Large intestine (tissue), 3 donors: ENCODE results near the gene H1-8. TPM values are rescaled to one million over a fixed set of nuclear protein-coding genes. Genes with fewer than 3 reads are reported as not detected.
"Not testable (repeated sequence)": the region's sequence is repeated elsewhere in the genome, so short reads cannot be mapped to it uniquely, and the experiment has no call there.

ENCODE experiments used
- DNase-seq, 2 donors: peaks; one replicate each; pipeline versions ENCODE4 v3.0.0 to v3.0.0-alpha.2; 2013
- H3K27ac ChIP-seq: one replicate; pipeline ENCODE4 v1.5.1; 2013; ENCODE audit warnings: low read length
- H3K27me3 ChIP-seq: 2 replicates; pipeline ENCODE4 v1.6.1; 2013; ENCODE audit warnings: low read length; ENCODE audit not compliant: control insufficient read depth, insufficient read depth
- H3K36me3 ChIP-seq: 2 replicates; pipeline ENCODE4 v1.6.1; 2013; ENCODE audit warnings: low read length; ENCODE audit not compliant: control insufficient read depth, insufficient read depth
- H3K4me1 ChIP-seq: one replicate; pipeline ENCODE4 v1.6.1; 2013; ENCODE audit warnings: low read length; ENCODE audit not compliant: control insufficient read depth, insufficient read depth
- H3K4me3 ChIP-seq: one replicate; pipeline ENCODE4 v1.5.1; 2013; ENCODE audit warnings: low read length
- H3K9me3 ChIP-seq: one replicate; pipeline ENCODE4 v1.6.1; 2013; ENCODE audit warnings: mild to moderate bottlenecking, low read depth, low read length, moderate library complexity; ENCODE audit not compliant: control insufficient read depth
- WGBS: methylation state at CpG from one replicate; pipeline ENCODE4 v1.1.5; 2013; ENCODE audit warnings: low lambda C conversion rate; ENCODE audit not compliant: insufficient coverage; 5-methylcytosine and 5-hydroxymethylcytosine counted together
- polyA plus RNA-seq: library from polyadenylated mRNA; unstranded; fragments of 120-200 nt; gene quantifications from one replicate; pipeline ENCODE4 v1.2.1, GENCODE V29; 2013

H1-8 gene
- polyA plus RNA-seq, 1 donor = not detected

- Histone ChIP-seq H3K27ac (no peak overlapping the region), H3K36me3 (no peaks in the 10 kb centered on the region), H3K4me3 (no peak overlapping the region), H3K4me1 (no peaks in the 10 kb centered on the region), H3K27me3 (no peaks in the 10 kb centered on the region), H3K9me3 (no peaks in the 10 kb centered on the region)
- DNase-seq = no peak
- no CpG with 5 or more reads among the region's 16 CpGs for WGBS
These were observed 9.6 kb upstream of the H1-8 start for GRCh38 chr3:129533406-129533805.

DNA sequence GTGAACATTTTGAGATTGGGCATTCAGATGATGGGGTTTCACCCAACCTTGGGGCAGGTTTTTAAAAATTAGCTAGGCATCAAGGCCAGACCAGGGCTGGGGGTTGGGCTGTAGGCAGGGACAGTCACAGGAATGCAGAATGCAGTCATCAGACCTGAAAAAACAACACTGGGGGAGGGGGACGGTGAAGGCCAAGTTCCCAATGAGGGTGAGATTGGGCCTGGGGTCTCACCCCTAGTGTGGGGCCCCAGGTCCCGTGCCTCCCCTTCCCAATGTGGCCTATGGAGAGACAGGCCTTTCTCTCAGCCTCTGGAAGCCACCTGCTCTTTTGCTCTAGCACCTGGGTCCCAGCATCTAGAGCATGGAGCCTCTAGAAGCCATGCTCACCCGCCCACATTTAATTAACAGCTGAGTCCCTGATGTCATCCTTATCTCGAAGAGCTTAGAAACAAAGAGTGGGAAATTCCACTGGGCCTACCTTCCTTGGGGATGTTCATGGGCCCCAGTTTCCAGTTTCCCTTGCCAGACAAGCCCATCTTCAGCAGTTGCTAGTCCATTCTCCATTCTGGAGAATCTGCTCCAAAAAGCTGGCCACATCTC, 8.4 kb upstream of the H1-8 start:
- no CpG with 5 or more reads among the region's 4 CpGs for WGBS
- H3K4me1 ChIP-seq = no peaks in the 10 kb centered on the region
- no peak overlapping the region for H3K27ac ChIP-seq
- no peaks in the 10 kb centered on the region for H3K9me3 ChIP-seq
- H3K4me3 ChIP-seq = no peak overlapping the region
- no peaks in the 10 kb centered on the region for H3K27me3 ChIP-seq
- no peaks in the 10 kb centered on the region for H3K36me3 ChIP-seq
- DNase-seq = no peak

DNA sequence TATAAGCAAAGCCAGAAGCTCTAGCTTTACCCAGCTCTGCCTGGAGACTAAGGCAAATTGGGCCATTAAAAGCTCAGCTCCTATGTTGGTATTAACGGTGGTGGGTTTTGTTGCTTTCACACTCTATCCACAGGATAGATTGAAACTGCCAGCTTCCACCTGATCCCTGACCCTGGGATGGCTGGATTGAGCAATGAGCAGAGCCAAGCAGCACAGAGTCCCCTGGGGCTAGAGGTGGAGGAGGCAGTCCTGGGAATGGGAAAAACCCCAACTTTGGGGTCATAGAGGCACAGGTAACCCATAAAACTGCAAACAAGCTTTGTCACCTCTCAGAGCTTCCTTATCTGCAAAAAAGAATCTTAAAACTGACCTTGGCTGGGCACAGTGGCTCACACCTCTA, 7.9 kb upstream of the H1-8 start:
- WGBS = no CpG with 5 or more reads among the region's 1 CpG
- H3K27ac ChIP-seq = no peak overlapping the region

DNA sequence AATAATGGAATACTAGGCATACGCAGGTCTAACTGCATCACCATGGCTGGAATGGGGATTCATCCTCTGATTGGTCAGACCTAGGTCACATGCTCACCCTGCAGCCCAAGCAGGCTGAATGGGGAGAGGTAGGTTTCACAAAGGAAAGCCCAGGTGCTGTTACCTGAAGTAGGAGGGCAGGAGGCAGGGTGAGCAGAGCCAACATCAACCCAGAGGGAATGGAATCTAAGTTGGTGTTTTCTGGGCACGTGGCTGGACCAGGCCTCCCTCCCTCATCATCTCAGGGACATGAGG, 6.7 kb upstream of the H1-8 start:
- no CpG with 5 or more reads among the region's 2 CpGs for WGBS
- Histone ChIP-seq H3K4me1 (no peaks in the 10 kb centered on the region), H3K4me3 (no peak overlapping the region)

More for the DNA sequence above, 7.9 kb upstream of the H1-8 start:
- Histone ChIP-seq H3K4me3 (no peak overlapping the region), H3K4me1 (no peaks in the 10 kb centered on the region), H3K27me3 (no peaks in the 10 kb centered on the region), H3K36me3 (no peaks in the 10 kb centered on the region), H3K9me3 (no peaks in the 10 kb centered on the region)
- DNase-seq = no peak

DNA sequence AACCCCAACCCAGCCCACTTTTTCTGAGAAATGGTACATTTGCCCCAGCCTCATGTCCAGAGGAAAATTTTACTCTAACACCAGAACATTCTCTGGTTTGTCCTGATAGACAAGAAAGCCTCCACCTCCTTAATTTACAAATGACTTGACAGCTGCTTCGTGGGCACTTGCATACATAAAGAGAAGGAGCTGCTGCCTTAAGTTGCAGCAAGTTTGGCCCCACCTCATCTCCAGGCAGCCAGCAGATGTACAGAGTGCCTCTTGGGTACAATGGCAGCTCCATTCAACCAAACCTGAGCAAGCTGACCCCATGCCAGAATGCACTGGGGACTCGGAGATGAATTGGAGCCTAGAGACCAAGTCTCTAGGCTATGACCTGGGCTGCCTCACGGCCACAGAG, 6.2 kb upstream of the H1-8 start:
- no peak for DNase-seq
- H3K27ac ChIP-seq = no peak overlapping the region
- H3K4me3 ChIP-seq = no peak overlapping the region
- no peaks in the 10 kb centered on the region for H3K4me1 ChIP-seq
- H3K27me3 ChIP-seq = no peaks in the 10 kb centered on the region
- 83% methylated on average over 1 of the region's 3 CpGs for WGBS
- no peaks in the 10 kb centered on the region for H3K9me3 ChIP-seq
- no peaks in the 10 kb centered on the region for H3K36me3 ChIP-seq

More for the DNA sequence above, 6.7 kb upstream of the H1-8 start:
- H3K27ac ChIP-seq = no peak overlapping the region
- H3K27me3 ChIP-seq = no peaks in the 10 kb centered on the region
- no peak for DNase-seq
- no peaks in the 10 kb centered on the region for H3K36me3 ChIP-seq
- H3K9me3 ChIP-seq = no peaks in the 10 kb centered on the region

GRCh38 chr3:129539206-129539605, 3.8 kb upstream of the H1-8 start:
- no peaks in the 10 kb centered on the region for H3K9me3 ChIP-seq
- WGBS = no CpG with 5 or more reads among the region's 8 CpGs

DNA sequence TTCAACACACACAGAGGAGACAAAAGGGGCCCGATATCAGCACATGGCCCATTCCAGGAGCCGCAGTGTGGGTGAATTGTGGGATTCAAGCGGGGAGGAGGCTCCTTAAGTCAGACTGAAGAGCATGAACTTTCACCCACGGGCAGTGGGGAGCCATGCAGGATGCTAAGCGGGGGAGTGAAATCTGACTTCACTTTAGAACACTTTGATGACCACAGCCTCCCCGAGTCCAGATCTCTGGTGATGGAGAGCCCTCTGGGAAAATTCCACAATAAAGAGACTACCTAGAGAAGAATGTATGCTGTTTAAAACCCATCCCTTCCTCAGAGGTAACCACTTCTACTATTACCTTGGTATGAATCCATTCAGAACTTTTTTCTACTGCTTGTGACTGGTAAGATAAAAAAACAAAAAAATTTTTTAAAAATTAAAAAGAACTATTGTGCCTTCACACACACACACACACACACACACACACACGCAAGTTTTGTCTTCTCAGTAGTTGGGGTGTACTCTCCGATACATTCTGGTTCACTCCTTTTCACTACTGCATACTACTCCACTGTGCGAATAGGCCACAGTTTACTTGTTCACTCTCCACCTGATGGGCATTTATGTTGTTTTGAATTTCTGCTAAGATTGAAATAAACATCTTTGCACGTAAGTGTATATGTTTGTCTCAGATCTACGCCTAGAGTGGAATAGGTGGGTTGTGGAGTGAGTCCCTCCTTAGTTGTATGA, 2.0 kb upstream of the H1-8 start:
- no peaks in the 10 kb centered on the region for H3K4me1 ChIP-seq
- no peak overlapping the region for H3K27ac ChIP-seq
- 100% methylated on average over 1 of the region's 11 CpGs for WGBS
- H3K9me3 ChIP-seq = no peaks in the 10 kb centered on the region
- DNase-seq = no peak
- no peaks in the 10 kb centered on the region for H3K27me3 ChIP-seq
- H3K36me3 ChIP-seq = no peaks in the 10 kb centered on the region
- H3K4me3 ChIP-seq = no peak overlapping the region

More at GRCh38 chr3:129539206-129539605, 3.8 kb upstream of the H1-8 start:
- no peaks in the 10 kb centered on the region for H3K36me3 ChIP-seq
- H3K27ac ChIP-seq = no peak overlapping the region
- DNase-seq = no peak
- H3K4me1 ChIP-seq = no peaks in the 10 kb centered on the region
- H3K27me3 ChIP-seq = no peaks in the 10 kb centered on the region
- H3K4me3 ChIP-seq = no peak overlapping the region

GRCh38 chr3:129542747-129543146, 228 bp upstream of the H1-8 start:
- no peaks in the 10 kb centered on the region for H3K36me3 ChIP-seq
- no peaks in the 10 kb centered on the region for H3K9me3 ChIP-seq
- no peak overlapping the region for H3K27ac ChIP-seq
- no peaks in the 10 kb centered on the region for H3K27me3 ChIP-seq
- no CpG with 5 or more reads among the region's 5 CpGs for WGBS
- H3K4me3 ChIP-seq = no peak overlapping the region
- no peaks in the 10 kb centered on the region for H3K4me1 ChIP-seq
- no peak for DNase-seq

GRCh38 chr3:129543999-129544398, 1.0 kb downstream of the H1-8 start:
- no CpG with 5 or more reads among the region's 9 CpGs for WGBS
- Histone ChIP-seq H3K27ac (no peak overlapping the region), H3K9me3 (no peaks in the 10 kb centered on the region), H3K4me3 (no peak overlapping the region), H3K4me1 (no peaks in the 10 kb centered on the region), H3K27me3 (no peaks in the 10 kb centered on the region), H3K36me3 (no peaks in the 10 kb centered on the region)
- DNase-seq = no peak

DNA sequence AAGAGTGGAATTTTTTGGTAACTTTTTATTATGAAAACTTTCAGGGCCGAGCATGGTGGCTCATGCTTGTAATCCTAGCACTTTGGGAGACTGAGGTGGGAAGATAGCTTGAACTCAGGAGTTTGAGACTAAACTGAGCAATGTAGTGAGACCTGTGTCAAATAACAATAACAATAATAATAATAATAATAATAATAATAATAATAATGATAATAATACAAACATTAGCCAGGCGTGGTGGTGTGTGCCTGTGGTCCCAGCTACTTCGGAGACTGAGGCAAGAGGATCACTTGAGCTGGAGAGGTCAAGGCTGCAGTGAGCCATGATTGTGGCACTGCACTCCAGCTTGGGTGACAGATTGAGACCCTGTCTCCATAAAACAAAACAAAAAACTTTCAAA, 3.0 kb downstream of the H1-8 start:
- H3K4me1 ChIP-seq, H3K4me3 ChIP-seq, H3K27me3 ChIP-seq, H3K36me3 ChIP-seq, H3K27ac ChIP-seq, DNase-seq, H3K9me3 ChIP-seq: not testable (repeated sequence)
- no CpG with 5 or more reads among the region's 3 CpGs for WGBS

DNA sequence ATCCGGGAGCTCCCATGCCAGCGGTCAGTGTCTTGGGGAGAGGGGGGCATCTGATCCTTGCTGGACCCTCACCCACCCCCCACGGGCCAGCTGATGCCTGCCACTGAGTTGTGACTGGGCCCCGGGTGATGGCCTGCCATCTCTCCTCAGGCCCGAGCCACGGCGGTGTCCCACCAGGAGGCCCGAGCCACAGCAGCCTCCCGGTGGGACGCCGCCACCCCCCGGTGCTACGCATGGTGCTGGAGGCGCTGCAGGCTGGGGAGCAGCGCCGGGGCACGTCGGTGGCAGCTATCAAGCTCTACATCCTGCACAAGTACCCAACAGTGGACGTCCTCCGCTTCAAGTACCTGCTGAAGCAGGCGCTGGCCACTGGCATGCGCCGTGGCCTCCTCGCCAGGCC, 4.3 kb downstream of the H1-8 start:
- no CpG with 5 or more reads among the region's 24 CpGs for WGBS
- no peaks in the 10 kb centered on the region for H3K27me3 ChIP-seq
- DNase-seq = no peak
- H3K36me3 ChIP-seq = no peaks in the 10 kb centered on the region
- no peak overlapping the region for H3K27ac ChIP-seq
- H3K9me3 ChIP-seq = no peaks in the 10 kb centered on the region
- H3K4me3 ChIP-seq = no peak overlapping the region
- no peaks in the 10 kb centered on the region for H3K4me1 ChIP-seq
